ENCODE data around the gene ZNF282. TPM values are rescaled to one million over a fixed set of nuclear protein-coding genes. Genes with fewer than 3 reads are reported as not detected.

Gene ZNF282
- total RNA-seq, 4 donors from 2014 or later = 18.3 to 40.8 (median 22.2) TPM

DNA sequence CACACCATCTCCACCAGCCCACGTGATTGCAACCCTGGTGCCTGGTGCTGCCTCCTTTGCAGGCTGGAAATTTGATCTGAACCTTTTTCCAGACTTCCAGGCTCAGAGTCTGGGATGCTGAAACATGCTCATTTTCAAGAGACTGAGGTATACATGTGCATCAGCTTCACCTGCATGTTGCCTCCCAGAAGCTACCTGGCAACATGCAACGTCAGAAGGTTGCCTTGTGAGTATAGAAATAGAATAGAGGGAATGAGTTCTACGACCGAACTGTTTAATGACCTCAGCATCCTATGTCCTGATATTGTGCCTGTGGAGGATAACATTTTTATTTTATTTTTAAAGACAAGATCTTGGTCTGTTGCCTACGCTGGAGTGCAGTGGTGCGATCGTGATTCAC, 42.2 kb downstream of the ZNF282 start:
- no peak for TF ChIP-seq EP300 (IDR thresholded peaks at IDR 0.05; ENCODE audit: low read depth)
- no peak for TF ChIP-seq POLR2A (IDR thresholded peaks at IDR 0.05)
- TF ChIP-seq, protein P1, sequence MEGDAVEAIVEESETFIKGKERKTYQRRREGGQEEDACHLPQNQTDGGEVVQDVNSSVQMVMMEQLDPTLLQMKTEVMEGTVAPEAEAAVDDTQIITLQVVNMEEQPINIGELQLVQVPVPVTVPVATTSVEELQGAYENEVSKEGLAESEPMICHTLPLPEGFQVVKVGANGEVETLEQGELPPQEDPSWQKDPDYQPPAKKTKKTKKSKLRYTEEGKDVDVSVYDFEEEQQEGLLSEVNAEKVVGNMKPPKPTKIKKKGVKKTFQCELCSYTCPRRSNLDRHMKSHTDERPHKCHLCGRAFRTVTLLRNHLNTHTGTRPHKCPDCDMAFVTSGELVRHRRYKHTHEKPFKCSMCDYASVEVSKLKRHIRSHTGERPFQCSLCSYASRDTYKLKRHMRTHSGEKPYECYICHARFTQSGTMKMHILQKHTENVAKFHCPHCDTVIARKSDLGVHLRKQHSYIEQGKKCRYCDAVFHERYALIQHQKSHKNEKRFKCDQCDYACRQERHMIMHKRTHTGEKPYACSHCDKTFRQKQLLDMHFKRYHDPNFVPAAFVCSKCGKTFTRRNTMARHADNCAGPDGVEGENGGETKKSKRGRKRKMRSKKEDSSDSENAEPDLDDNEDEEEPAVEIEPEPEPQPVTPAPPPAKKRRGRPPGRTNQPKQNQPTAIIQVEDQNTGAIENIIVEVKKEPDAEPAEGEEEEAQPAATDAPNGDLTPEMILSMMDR (IDR thresholded peaks at IDR 0.05) = no peak
- Histone ChIP-seq H3K4me1 (peaks cover 8 to 27% (median 12%) of the 10 kb centered on the region in 4 donors), H3K9me3 (no peaks in the 10 kb centered on the region), H3K27ac (no peak overlapping the region), H3K27me3 (no peaks in the 10 kb centered on the region), H3K36me3 (no peaks in the 10 kb centered on the region), H3K4me3 (no peak overlapping the region)
- in situ Hi-C loops (cut with MboI; ENCODE audit: low pct_ligation_motif_present in 1 of 4, low pct_unique_long_range_greater_than_20kb in 1 of 4, low sequenced_read_pairs in 3 of 4) (no loop called here), intact Hi-C loops (cut with DNase I; ENCODE audit: low total_unique reads) (no loop called here)
- 90 to 92% methylated on average over 5 to 7 of the region's 7 CpGs for WGBS, 2 donors (ENCODE audit: low coverage in 1 of 2)
- no peak for DNase-seq

DNA sequence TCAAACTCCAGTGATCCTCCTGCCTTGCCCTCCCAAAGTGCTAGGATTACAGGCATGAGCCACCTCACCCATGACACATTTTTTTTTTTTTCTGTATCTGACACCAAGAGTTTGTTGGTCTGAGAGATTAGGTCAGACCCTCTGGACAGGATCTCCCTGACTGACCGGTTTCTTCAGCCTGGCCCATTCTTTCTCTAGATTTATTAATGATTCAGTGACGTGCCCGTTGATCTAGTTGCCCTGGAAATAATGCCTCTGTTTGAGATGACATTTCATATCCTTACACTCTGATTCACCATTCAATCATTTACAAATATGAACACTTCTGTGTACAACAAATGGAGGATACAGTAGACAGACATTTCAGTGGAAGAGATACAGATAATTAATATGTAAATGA, 42.7 kb downstream of the ZNF282 start:
- H3K27me3 ChIP-seq = no peaks in the 10 kb centered on the region
- intact Hi-C loops (cut with DNase I; ENCODE audit: low total_unique reads) (no loop called here), in situ Hi-C loops (cut with MboI; ENCODE audit: low pct_ligation_motif_present in 1 of 4, low pct_unique_long_range_greater_than_20kb in 1 of 4, low sequenced_read_pairs in 3 of 4) (no loop called here)
- no peak overlapping the region for H3K4me3 ChIP-seq
- TF ChIP-seq POLR2AphosphoS5 (IDR thresholded peaks at IDR 0.05) (no peak), POLR2A (IDR thresholded peaks at IDR 0.05) (no peak), EP300 (IDR thresholded peaks at IDR 0.05; ENCODE audit: low read depth) (no peak)
- TF ChIP-seq, protein P1 (IDR thresholded peaks at IDR 0.05) = no peak
- DNase-seq = no peak
- no peaks in the 10 kb centered on the region for H3K9me3 ChIP-seq
- H3K36me3 ChIP-seq = no peaks in the 10 kb centered on the region
- 80 to 90% methylated on average over 2 to 3 of the region's 3 CpGs for WGBS, 2 donors (ENCODE audit: low coverage in 1 of 2)
- peaks cover 8 to 27% (median 12%) of the 10 kb centered on the region in 4 donors for H3K4me1 ChIP-seq
- no peak overlapping the region for H3K27ac ChIP-seq

DNA sequence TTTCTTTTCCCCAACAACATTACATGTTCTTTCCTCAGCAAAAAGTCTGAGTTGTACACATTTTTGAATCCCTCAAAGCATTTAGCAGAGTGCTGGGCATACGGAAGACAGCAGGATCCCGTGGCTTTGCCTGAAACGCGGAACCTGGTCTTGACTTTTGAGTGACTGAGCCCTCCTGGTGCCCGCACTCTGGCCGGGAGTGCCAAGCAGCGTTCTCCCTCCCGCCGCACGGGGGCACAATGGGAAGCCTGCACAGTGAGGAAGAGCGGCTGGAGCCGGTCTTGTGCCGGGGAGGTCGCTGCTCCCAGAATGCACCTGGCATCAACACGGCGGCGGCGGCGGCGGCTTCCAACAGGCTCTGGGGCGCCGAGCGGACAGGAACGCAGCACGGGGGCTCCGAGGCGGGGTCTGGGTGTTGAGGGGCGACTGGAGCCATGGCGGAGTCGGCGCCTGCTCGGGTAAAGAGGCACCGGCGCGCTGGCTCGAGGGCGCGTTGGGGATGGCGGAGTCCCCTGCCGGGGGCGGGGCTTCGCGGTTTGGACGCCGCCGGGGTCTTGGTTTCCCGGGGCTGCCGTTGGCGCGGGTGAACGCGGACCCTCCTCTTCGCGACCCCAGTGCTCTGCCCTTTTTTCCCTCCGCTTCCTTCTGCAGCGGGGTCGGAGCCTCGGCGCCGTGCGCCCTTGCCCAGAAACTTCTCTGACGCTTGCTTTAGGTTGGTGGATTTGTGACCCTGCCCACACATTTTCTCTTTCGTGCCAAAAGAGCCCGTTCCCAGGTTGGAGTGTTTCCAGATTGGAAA, 44.2 kb downstream of the ZNF282 start, which contains the start of gene ZNF212:
ZNF212 (plus strand) TSS at position 307 of the 799 bp plus-strand sequence; CDS start at position 435, 128 bp downstream.
- 1 to 10% methylated on average over 4 to 21 of the region's 64 CpGs for WGBS, 2 donors (ENCODE audit: low coverage in 1 of 2)
- TF ChIP-seq, protein P1 (IDR thresholded peaks at IDR 0.05) = peak; percentile 75 to 87 (median 80)
- TF ChIP-seq POLR2AphosphoS5 (IDR thresholded peaks at IDR 0.05) (peak; percentile 36 to 77 (median 62)), EP300 (IDR thresholded peaks at IDR 0.05; ENCODE audit: low read depth) (no peak), POLR2A (IDR thresholded peaks at IDR 0.05) (peak; percentile 10)
- Histone ChIP-seq H3K4me3 (peak within 1 kb of the TSS; percentile 73 to 98 (median 96)), H3K9me3 (no peaks in the 10 kb centered on the region), H3K36me3 (no peaks in the 10 kb centered on the region), H3K4me1 (peaks cover 8 to 27% (median 12%) of the 10 kb centered on the region in 4 donors), H3K27me3 (no peaks in the 10 kb centered on the region), H3K27ac (peak within 1 kb of the TSS; percentile 74 to 82 (median 78))
- intact Hi-C loops (cut with DNase I; ENCODE audit: low total_unique reads) = no loop called here
- in situ Hi-C loops (cut with MboI; ENCODE audit: low pct_ligation_motif_present in 1 of 4, low pct_unique_long_range_greater_than_20kb in 1 of 4, low sequenced_read_pairs in 3 of 4) = no loop called here
- peak; percentile 92 for DNase-seq

DNA sequence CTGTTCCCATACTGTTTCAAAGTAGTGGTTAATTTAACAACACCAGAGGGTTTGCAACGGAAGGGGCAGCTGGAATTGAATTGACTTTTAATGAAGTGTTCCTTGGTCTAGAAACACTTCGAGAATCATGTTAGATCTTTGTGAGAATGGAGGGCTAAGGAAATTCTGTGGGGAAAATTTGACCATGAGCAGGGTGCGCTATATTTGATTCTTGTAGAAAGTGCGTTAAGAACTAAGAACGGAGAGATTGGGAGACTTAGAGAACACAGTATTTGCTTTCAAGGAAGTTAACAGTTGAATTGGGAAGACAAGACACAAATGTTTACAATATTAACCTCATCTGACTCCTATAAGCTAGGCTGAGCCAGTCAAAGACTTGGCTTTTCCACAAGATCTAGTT, 45.3 kb downstream of the ZNF282 start:
- intact Hi-C loops (cut with DNase I; ENCODE audit: low total_unique reads) (no loop called here), in situ Hi-C loops (cut with MboI; ENCODE audit: low pct_ligation_motif_present in 1 of 4, low pct_unique_long_range_greater_than_20kb in 1 of 4, low sequenced_read_pairs in 3 of 4) (no loop called here)
- 72 to 80% methylated on average over 5 of the region's 5 CpGs for WGBS, 2 donors (ENCODE audit: low coverage in 1 of 2)
- no peak for DNase-seq
- TF ChIP-seq, protein P1 (IDR thresholded peaks at IDR 0.05) = no peak
- no peak for TF ChIP-seq POLR2A (IDR thresholded peaks at IDR 0.05)
- peaks cover 8 to 30% (median 12%) of the 10 kb centered on the region in 4 donors for H3K4me1 ChIP-seq
- no peaks in the 10 kb centered on the region for H3K36me3 ChIP-seq
- H3K9me3 ChIP-seq = no peaks in the 10 kb centered on the region
- no peaks in the 10 kb centered on the region for H3K27me3 ChIP-seq
- peak overlapping the region in 1 of 4 donors; percentile 82 for H3K27ac ChIP-seq
- H3K4me3 ChIP-seq = peak overlapping the region in 3 of 4 donors; percentile 73 to 98 (median 96)
